ENCODE results near the gene MDGA2. TPM values are rescaled to one million over a fixed set of nuclear protein-coding genes. Genes with fewer than 3 reads are reported as not detected.

Gene MDGA2
- total and polyA plus RNA-seq, 2 of the 8 experiments (the other 6 are each of a cell fraction or from before 2014, with no cell fraction given), result 0.11 to 0.69 TPM

GRCh38 chr14:47606566-47606965, 68.8 kb downstream of the MDGA2 start:
- FAIRE-seq, result no peak

More at GRCh38 chr14:47606566-47606965, 68.8 kb downstream of the MDGA2 start:
- Histone ChIP-seq H4K8ac (ENCODE audit: extremely low read depth, insufficient read depth, low read length) (no peak overlapping the region), H3K79me1 (ENCODE audit: low read depth, low read length) (no peaks in the 10 kb centered on the region), H4K91ac (replicated peaks; ENCODE audit: insufficient read length, low read length) (no peak overlapping the region), H3K23ac (ENCODE audit: insufficient read length) (no peak overlapping the region), H3K14ac (ENCODE audit: insufficient read length) (no peak overlapping the region), H3K36me3 (ENCODE audit: control insufficient read depth in 2 of 4, insufficient read depth in 4 of 4, low read length in 3 of 4) (no peaks in the 10 kb centered on the region), H2BK5ac (ENCODE audit: low read depth, low read length) (no peak overlapping the region), H3K27ac (ENCODE audit: low read depth, low read length) (no peak overlapping the region), H3K9ac (replicated peaks in 1 of 4; ENCODE audit: extremely low read depth in 1 of 4, low read depth in 3 of 4, low read length in 3 of 4) (no peak overlapping the region), H3K56ac (replicated peaks; ENCODE audit: insufficient read length, low read depth, low read length) (no peak overlapping the region), H3K79me2 (ENCODE audit: control insufficient read depth in 1 of 2, insufficient read depth in 2 of 2, low read length in 2 of 2) (no peaks in the 10 kb centered on the region), H3K18ac (ENCODE audit: extremely low read depth, low read length) (no peak overlapping the region), H3K9me3 (ENCODE audit: insufficient read depth in 2 of 2, low read depth in 1 of 2, low read length in 1 of 2) (no peaks in the 10 kb centered on the region), H4K5ac (ENCODE audit: insufficient read length, low read depth, low read length) (no peak overlapping the region), H3K4ac (replicated peaks; ENCODE audit: insufficient read length, low read depth, low read length) (no peak overlapping the region), H3K23me2 (ENCODE audit: low read depth, low read length) (no peaks in the 10 kb centered on the region), H3K27me3 (replicated peaks in 1 of 4; ENCODE audit: control insufficient read depth in 3 of 4, extremely low read depth in 1 of 4, insufficient read depth in 3 of 4, low read length in 3 of 4) (no peaks in the 10 kb centered on the region), H2BK12ac (ENCODE audit: low read depth, low read length) (no peak overlapping the region), H3K4me3 (ENCODE audit: extremely low read depth in 1 of 4, insufficient read depth in 2 of 4, low read depth in 3 of 4, low read length in 4 of 4) (no peak overlapping the region), H2BK20ac (ENCODE audit: low read length) (no peak overlapping the region), H2BK120ac (replicated peaks; ENCODE audit: low read depth, low read length) (no peak overlapping the region), H2BK15ac (ENCODE audit: low read length) (no peak overlapping the region), H4K20me1 (replicated peaks in 1 of 2; ENCODE audit: control insufficient read depth in 1 of 2, insufficient read depth in 2 of 2, low read length in 2 of 2) (no peaks in the 10 kb centered on the region), H3K4me1 (replicated peaks in 1 of 4; ENCODE audit: control insufficient read depth in 3 of 4, insufficient read depth in 4 of 4, low read length in 3 of 4) (no peaks in the 10 kb centered on the region), H2AFZ (ENCODE audit: low read length) (no peak overlapping the region), H2AK5ac (ENCODE audit: low read depth, low read length) (no peak overlapping the region), H3K4me2 (ENCODE audit: insufficient read depth in 1 of 2, low read depth in 2 of 2, low read length in 2 of 2) (no peak overlapping the region)
- WGBS, 2 experiments (ENCODE audit: extremely low coverage in 1 of 2, insufficient coverage in 1 of 2, insufficient read length in 1 of 2, insufficient replicate concordance in 2 of 2, low coverage in 1 of 2, low lambda C conversion rate in 2 of 2, missing lambda C conversion rate in 1 of 2), result 85% methylated on average over 3 of the region's 3 CpGs; no CpG with 5 or more reads in 1 of the 2 experiments
- TF ChIP-seq SAP30 (IDR thresholded peaks at IDR 0.05; ENCODE audit: insufficient read depth, insufficient replicate concordance, low read length) (no peak), RXRA (IDR thresholded peaks at IDR 0.05; ENCODE audit: insufficient read depth, low read depth, low read length) (no peak), RNF2 (IDR thresholded peaks at IDR 0.05; ENCODE audit: borderline replicate concordance, low read depth, low read length, missing control alignments, poor library complexity, severe bottlenecking) (no peak), E2F6 (IDR thresholded peaks at IDR 0.05) (no peak), BACH1 (IDR thresholded peaks at IDR 0.05; ENCODE audit: low read length) (no peak), MAX (IDR thresholded peaks at IDR 0.05) (no peak), CTBP2 (IDR thresholded peaks at IDR 0.05; ENCODE audit: borderline replicate concordance, insufficient read depth, insufficient read length, low read length) (no peak), TEAD4 (IDR thresholded peaks at IDR 0.05; ENCODE audit: low read depth, low read length) (no peak), TBP (IDR thresholded peaks at IDR 0.05; ENCODE audit: low read depth, low read length) (no peak), SUZ12 (IDR thresholded peaks at IDR 0.05; ENCODE audit: low read length) (no peak)
- CTCF ChIA-PET (ENCODE audit: partially characterized antibody), result interaction anchor here (0.7 to 1.1 kb wide), 2 partner anchors 12 to 16 kb away, joined by 3 to 4 read pairs; no protein-coding TSS in a partner anchor
- POLR2A ChIA-PET (ENCODE audit: partially characterized antibody), result no interaction called here
- no peak for DNase-seq (ENCODE audit: low read depth in 1 of 2, low spot score in 2 of 2)

Measured in H1 (cell line).